Activated T-cell treated with anti-CD3 and anti-CD28 coated beads, Interleukin-2, amount 50 U/mL, for 24 hours (primary cell): ENCODE measurements around the gene PAQR7.

Experiments used
- DNase-seq: peaks from one replicate; pipeline ENCODE4 v3.0.0-alpha.2; 2020
- H3K27ac Mint-ChIP-seq: 2 replicates; pipeline ENCODE4 v1.8.0; 2020; ENCODE audit warnings: mild to moderate bottlenecking, mixed read lengths
- H3K27me3 Mint-ChIP-seq: 2 replicates; pipeline ENCODE4 v1.8.0; 2020; ENCODE audit warnings: mixed read lengths
- H3K36me3 Mint-ChIP-seq: 2 replicates; pipeline ENCODE4 v1.8.0; 2020; ENCODE audit warnings: low read depth, mixed read lengths
- H3K4me1 Mint-ChIP-seq: 2 replicates; pipeline ENCODE4 v1.8.0; 2020; ENCODE audit warnings: low read depth, mixed read lengths
- H3K4me3 Mint-ChIP-seq: 2 replicates; pipeline ENCODE4 v1.8.0; 2020; ENCODE audit warnings: mild to moderate bottlenecking, moderate library complexity, mixed read lengths
- H3K9me3 Mint-ChIP-seq: 2 replicates; pipeline ENCODE4 v1.8.0; 2020; ENCODE audit warnings: mixed read lengths

PAQR7 gene, protein sequence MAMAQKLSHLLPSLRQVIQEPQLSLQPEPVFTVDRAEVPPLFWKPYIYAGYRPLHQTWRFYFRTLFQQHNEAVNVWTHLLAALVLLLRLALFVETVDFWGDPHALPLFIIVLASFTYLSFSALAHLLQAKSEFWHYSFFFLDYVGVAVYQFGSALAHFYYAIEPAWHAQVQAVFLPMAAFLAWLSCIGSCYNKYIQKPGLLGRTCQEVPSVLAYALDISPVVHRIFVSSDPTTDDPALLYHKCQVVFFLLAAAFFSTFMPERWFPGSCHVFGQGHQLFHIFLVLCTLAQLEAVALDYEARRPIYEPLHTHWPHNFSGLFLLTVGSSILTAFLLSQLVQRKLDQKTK

DNA sequence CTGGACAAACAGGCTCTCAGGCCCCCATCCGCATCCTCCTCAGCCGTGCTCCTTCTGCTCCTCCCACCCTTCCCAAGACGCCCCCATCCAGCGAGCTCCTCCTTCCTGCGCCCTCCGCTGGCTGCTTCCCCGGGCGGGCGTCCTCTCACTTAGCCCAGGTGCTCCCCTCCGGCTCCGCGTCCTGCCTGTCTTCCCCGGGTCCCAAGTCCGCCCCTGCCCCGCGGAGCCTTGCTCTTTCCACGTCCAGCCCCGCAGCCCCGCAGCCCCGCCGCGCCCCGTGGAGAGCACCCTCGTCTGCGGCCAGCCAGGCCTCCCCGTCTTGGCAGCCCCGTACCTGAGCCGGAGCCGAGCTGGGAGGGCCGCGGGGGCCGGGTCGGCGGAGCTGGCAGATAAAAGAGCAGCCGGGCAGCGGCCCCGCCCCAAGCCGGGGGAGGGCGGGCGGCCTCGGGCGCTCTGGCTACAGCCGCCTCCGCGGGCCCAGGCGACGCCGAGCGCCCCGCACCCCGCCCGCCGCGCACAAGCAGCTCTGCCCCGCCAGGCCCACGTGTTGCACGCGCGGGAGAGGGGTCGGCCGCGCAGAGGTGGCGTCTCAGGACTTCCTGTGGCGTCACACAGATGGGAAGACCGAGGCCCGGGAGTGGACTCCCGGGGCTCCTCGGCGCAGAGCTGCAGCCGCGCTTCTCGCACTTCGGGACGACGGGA lies at the start of gene PAQR7:
Gene PAQR7, minus strand, starts transcription at position 555 of the 702 bp plus-strand sequence. CDS start 11,869 bp downstream, outside the sequence.
- Mint-ChIP-seq H3K9me3 (no peaks in the 10 kb centered on the region), H3K4me3 (peak within 1 kb of the TSS; percentile 82)
- peak; percentile 78 for DNase-seq

DNA sequence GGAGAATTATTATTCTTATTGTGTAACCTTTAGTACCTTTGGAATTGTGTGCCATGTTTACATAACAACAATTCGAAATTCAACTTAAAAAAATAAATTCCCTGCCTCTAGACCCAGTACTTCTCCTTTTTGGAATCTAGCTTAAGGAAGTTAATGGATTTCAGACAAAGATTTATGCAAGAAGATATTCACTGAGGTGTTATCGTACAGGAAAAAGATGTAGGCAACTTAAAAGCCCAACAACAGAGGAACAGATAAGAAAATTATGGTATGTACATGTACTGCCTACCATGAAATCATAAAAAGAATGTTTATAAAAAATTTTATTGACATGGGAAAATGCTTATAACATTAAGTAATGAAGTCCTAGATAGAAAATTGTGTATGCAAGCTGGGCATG lies 48.9 kb upstream of the PAQR7 start:
- Mint-ChIP-seq H3K9me3 (no peaks in the 10 kb centered on the region), H3K4me3 (no peak overlapping the region), H3K27me3 (peaks cover 23% of the 10 kb centered on the region), H3K4me1 (peaks cover 24% of the 10 kb centered on the region), H3K27ac (no peak overlapping the region), H3K36me3 (no peaks in the 10 kb centered on the region)
- no peak for DNase-seq

More for the DNA sequence above, at the start of gene PAQR7:
- Mint-ChIP-seq H3K4me1 (peaks cover 10% of the 10 kb centered on the region), H3K27ac (peak within 1 kb of the TSS; percentile 82), H3K36me3 (no peaks in the 10 kb centered on the region), H3K27me3 (peaks cover 8% of the 10 kb centered on the region)

DNA sequence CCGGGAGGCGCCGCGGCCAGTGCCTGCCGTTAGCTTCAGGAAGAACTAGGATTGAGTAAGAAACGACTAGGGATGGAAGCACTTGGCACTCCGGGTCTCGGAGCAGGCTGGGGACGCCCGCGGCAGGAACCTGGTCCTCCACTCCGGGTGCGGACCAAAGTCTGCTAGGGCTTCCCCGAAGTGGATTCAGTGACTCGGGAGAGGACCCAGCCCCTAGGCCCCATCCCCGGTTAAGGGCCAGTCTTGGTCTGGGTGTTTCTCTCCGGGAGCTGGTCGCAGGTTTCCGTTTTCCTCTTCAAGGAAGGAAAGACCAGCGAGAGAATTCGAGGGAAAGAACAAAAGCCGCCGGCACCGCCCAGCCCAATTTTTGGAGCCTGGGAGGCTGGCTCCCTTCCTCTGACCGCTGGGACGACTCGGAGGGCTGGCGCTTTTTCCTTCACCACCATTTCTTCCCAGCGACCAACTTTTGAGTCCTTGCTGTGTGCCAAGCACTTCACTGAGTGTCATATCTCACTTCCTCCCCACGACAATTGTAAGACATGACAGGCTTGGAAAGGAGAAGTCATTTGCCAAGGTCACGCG lies 47.6 kb upstream of the PAQR7 start:
- peaks cover 30% of the 10 kb centered on the region for H3K4me1 Mint-ChIP-seq
- DNase-seq = peak; percentile 69

DNA sequence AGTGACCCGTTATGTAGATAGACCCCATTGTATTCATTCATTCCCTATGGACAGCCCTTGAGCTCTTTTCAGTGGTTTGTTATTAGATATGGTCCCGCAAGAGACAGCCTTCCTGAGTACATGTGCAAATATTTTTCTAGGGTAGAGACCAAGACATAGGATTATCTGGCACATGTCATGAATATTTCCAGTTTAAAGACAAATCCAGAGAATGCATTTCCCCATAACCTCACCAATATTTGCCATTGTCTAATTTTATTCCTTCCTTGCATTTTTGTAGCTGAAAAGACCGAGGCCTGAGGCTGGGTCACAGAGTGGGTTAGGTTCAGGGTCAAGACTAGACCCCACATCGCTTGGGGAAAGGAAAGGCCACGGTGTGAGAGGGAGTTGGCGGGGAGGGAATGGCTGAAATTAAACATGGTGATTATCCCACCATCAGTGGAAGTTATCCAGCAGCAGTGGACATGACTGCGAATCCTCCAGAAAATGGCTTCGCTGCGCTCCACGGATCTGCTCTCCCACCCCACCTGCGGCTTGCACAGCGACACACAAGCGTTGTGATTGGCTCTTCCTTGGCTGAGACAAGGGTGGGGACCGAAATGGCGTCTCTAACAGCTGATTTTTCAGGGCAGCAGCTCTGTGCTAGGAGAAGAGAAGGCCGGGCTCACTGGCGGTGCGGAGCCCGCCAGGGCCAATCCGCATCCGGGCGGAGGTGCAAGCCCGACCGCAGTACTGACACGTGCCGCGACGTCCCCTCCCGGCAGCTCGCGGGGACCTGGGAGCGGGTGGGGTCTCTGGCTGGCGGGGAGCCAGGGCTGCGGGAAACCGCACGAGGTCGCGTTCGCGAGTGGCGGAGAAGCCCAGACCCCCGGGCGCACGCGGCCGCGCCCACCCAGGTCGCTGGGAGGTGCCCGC lies 46.8 kb upstream of the PAQR7 start:
- Mint-ChIP-seq H3K27ac (peak overlapping the region; percentile 61), H3K4me1 (peaks cover 35% of the 10 kb centered on the region), H3K27me3 (peaks cover 23% of the 10 kb centered on the region), H3K4me3 (peak overlapping the region; percentile 65), H3K9me3 (no peaks in the 10 kb centered on the region), H3K36me3 (no peaks in the 10 kb centered on the region)
- peak; percentile 69 for DNase-seq

More for the DNA sequence above, 47.6 kb upstream of the PAQR7 start:
- Mint-ChIP-seq H3K9me3 (no peaks in the 10 kb centered on the region), H3K27ac (peak overlapping the region; percentile 57), H3K4me3 (peak overlapping the region; percentile 65), H3K27me3 (peaks cover 23% of the 10 kb centered on the region), H3K36me3 (no peaks in the 10 kb centered on the region)

DNA sequence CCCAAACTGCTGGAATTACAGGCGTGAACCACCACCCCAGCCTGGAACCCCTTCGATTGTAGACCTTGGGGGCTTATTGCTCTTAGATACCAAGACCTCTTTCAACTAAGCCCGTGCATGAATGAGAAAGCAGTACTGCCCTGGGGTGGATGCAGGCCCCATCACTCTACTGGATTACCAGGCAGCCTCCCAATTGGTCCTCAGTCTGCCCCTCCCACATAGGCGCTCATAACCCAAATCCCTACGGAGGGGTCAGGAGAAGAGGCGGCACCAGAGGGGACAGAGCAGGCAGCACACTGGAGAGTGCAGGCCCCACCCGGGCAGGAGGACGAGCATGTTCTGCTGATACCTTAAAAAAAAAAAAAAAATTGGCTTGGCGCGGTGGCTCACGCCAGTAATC lies 43.1 kb upstream of the PAQR7 start:
- no peak overlapping the region for H3K27ac Mint-ChIP-seq
- DNase-seq = no peak
- peaks cover 27% of the 10 kb centered on the region for H3K4me1 Mint-ChIP-seq
- no peaks in the 10 kb centered on the region for H3K36me3 Mint-ChIP-seq
- H3K9me3 Mint-ChIP-seq = no peaks in the 10 kb centered on the region
- H3K4me3 Mint-ChIP-seq = no peak overlapping the region
- peaks cover 19% of the 10 kb centered on the region for H3K27me3 Mint-ChIP-seq

DNA sequence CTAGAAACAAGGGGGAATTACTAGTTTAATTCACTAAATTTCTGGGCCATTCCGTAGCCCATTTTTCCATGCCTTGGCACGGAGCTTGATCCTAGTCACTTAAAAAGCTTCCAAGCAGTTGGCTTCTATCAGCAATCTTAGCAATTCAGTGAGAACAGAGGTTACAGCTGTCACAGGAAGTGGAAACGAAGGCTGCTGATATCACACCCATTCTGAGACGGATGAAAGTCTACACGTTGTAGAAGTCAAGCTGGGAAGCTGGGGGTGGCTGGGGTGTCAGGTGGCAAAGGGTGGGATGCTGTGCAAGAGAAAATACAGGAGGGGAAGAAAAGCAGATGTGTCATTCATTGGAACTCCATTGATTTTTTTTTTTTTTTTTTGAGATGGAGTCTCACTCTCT lies 42.5 kb upstream of the PAQR7 start:
- Mint-ChIP-seq H3K4me3 (no peak overlapping the region), H3K4me1 (peaks cover 21% of the 10 kb centered on the region), H3K9me3 (no peaks in the 10 kb centered on the region), H3K27me3 (peaks cover 15% of the 10 kb centered on the region), H3K27ac (no peak overlapping the region), H3K36me3 (no peaks in the 10 kb centered on the region)
- DNase-seq = no peak

DNA sequence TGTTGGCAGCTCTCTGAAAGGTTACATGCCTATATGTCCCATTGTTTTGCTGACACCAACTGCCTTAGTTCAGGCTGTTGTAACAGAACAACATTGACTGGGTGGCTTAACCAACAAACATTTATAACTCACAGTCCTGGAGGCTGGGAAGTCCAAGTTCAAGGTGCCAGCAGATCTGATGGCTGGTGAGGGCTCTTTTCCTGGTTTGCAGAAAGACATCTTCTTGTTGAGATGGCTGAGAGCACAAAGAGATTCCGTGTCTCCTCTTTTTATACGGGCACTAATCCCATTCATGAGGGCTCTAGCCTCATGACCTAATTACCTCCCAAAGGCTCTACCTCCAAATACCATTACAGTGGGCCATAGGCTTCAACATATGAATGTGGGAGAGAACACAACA lies 41.0 kb upstream of the PAQR7 start:
- peaks cover 7% of the 10 kb centered on the region for H3K27me3 Mint-ChIP-seq
- DNase-seq = no peak
- no peaks in the 10 kb centered on the region for H3K9me3 Mint-ChIP-seq
- no peak overlapping the region for H3K27ac Mint-ChIP-seq
- H3K4me3 Mint-ChIP-seq = no peak overlapping the region
- no peaks in the 10 kb centered on the region for H3K36me3 Mint-ChIP-seq
- H3K4me1 Mint-ChIP-seq = peaks cover 11% of the 10 kb centered on the region

DNA sequence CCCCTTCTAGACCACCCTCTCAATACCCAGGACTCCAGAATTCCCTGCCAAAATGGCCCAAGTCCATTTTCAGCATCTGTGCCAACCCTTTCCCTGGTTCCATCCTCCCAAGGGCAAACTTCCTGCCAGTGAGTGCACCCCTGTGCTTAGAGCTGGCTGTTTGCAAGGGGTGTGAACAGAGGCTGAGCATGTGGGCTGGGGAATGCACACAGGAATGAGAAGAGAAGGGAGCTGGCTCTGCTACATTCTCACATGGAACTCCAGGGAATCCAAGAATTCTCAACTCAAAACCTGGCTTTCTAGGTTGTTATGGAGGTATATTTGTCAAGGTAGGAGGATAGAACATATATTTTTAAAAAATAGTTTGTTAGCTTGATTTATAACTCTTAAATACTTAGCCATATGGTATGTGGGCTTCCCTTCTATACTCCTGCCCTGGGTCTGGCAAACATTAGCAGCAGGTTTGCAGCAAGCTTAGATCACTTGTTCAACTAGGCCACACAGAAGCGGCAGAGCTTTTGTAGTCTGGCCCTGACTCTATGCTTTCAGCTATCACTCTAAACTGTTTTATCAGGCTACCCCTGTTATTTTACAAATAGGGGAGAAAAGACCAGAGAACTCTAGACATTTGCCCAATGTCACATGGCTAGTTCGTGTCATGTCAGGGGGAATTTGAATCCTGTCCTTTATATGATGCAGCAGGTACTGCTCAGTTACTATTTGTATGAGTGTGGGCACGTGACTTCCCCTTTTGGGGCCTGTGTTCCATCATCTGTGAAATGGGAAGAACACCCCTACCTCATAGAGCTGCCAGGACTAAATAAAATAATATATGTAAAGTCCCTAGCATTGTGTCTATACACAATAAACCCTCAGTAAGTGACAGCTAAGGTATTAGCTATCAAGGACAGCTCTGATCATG lies 38.8 kb upstream of the PAQR7 start:
- Mint-ChIP-seq H3K4me3 (no peak overlapping the region), H3K27me3 (no peaks in the 10 kb centered on the region)
- DNase-seq = no peak

DNA sequence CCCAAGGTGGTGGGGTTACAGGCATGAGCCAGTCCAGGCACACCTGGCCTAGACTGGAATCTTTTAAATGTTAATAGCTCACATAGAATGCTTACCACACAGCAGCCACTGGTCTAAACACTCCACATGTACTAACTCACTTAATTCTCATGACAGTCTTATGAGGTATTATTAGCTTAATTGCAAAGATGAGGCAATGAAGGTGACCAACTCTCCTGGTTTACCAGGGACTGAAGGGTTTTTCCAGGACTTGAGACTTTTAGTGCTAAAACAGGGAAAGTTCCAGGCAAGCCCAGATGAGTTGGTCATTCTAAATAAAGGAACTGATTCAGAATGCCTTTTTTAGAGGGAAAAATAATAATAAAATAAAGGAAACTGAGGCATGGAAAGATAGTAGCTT lies 37.7 kb upstream of the PAQR7 start:
- H3K36me3 Mint-ChIP-seq = no peaks in the 10 kb centered on the region
- no peak overlapping the region for H3K27ac Mint-ChIP-seq
- H3K27me3 Mint-ChIP-seq = no peaks in the 10 kb centered on the region
- H3K4me1 Mint-ChIP-seq = peaks cover 6% of the 10 kb centered on the region
- no peak overlapping the region for H3K4me3 Mint-ChIP-seq
- no peaks in the 10 kb centered on the region for H3K9me3 Mint-ChIP-seq
- DNase-seq = no peak

More for the DNA sequence above, 38.8 kb upstream of the PAQR7 start:
- Mint-ChIP-seq H3K9me3 (no peaks in the 10 kb centered on the region), H3K4me1 (peaks cover 11% of the 10 kb centered on the region), H3K36me3 (no peaks in the 10 kb centered on the region), H3K27ac (no peak overlapping the region)

DNA sequence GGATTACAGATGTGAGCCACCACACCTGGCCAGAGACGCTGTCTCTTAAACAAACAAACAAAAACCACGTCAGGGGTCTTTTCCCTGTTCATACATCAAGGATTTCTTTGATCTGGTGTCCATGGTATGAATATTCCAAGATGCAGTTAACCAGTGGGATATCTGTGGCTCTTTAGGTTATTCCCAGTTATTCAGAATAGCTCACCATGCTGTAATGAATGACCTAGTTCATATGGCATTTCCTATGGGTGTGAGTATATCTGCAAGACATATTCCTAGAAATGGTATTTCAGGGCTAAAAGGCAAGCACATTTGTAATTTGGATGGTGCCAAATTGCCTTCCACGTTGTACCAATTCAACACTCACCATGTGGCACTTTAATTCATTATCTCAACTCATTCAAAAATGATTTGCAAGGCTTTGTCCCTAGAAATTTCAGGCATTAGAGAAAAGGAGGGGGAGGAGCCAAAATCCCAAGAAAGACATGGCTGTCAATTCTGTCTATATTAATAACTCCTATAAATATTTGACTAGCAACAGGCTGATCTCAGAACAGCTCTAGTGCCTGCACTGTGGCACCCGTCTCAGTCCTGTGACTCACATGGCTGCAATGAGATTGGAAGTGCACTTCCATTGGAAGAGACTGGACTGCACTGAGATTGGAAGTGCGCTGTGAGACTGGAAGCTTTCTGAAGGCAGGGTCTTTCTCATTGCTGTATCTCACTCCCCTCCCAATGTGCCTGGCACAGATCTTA lies 36.7 kb upstream of the PAQR7 start:
- Mint-ChIP-seq H3K4me3 (no peak overlapping the region), H3K27me3 (no peaks in the 10 kb centered on the region), H3K36me3 (no peaks in the 10 kb centered on the region), H3K4me1 (no peaks in the 10 kb centered on the region), H3K27ac (no peak overlapping the region), H3K9me3 (no peaks in the 10 kb centered on the region)
- DNase-seq = no peak

DNA sequence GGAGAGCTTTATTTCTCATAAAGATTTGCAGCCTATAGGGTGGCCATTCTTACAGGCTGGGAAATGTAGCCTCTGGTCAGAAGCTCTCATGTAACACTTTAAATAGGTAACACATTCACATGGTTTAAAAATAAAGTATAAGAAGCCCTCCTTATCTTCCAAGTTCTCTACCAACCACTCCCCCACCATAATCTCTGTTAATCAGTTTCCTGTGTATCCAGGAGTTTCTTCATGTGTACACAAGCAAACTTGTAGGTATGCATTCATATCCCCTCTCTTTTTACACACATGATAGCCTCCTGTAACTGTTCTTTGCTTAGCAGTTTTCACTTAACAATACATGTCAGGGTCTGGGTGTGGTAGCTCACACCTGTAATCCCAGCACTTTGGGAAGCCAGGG lies 35.7 kb upstream of the PAQR7 start:
- Mint-ChIP-seq H3K27ac (no peak overlapping the region), H3K36me3 (no peaks in the 10 kb centered on the region), H3K9me3 (no peaks in the 10 kb centered on the region), H3K27me3 (no peaks in the 10 kb centered on the region), H3K4me1 (peaks cover 5% of the 10 kb centered on the region), H3K4me3 (no peak overlapping the region)
- no peak for DNase-seq

DNA sequence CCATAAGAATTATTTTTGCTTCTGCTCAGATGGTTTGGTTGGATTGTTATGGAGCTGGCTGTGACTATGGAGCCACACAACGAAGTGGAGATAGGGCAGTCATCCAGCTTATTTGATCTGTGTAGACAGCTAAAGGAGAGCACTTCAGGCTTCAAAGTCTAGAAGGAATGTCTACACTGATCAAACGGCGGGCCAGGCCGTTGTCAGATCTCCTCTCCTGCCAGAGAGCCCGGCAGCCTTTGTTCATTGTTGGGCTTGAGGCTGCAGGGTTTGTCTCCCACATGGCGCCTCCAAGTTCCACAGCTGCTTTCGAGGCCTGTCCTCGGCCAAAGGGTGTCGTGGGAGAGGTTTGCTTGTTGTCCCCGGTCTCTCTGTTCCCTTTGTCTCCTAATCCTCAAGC lies 33.5 kb upstream of the PAQR7 start:
- Mint-ChIP-seq H3K4me1 (peaks cover 17% of the 10 kb centered on the region), H3K4me3 (no peak overlapping the region), H3K9me3 (no peaks in the 10 kb centered on the region), H3K27ac (no peak overlapping the region), H3K36me3 (peaks cover 13% of the 10 kb centered on the region), H3K27me3 (no peaks in the 10 kb centered on the region)
- DNase-seq = no peak

DNA sequence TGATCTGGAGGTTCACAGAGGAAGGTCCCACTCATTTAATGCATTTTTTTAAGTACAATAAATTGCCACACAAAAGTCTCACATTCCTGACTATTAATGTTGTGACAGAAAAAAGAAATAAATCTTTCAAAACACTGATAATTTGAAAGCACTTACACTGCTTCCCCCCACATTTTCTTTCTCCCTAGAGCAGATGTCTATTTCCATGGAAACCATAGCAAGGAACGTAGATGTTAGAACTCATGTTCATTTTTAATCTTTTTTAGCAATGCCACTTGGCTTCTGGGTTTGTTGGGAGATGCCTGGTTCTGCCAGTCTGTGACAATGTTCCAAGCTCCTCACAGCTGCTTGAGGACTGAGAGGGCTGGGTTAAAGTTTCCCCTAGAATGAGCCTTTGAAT lies 32.7 kb upstream of the PAQR7 start:
- Mint-ChIP-seq H3K4me1 (peaks cover 21% of the 10 kb centered on the region), H3K27me3 (no peaks in the 10 kb centered on the region), H3K27ac (no peak overlapping the region), H3K9me3 (no peaks in the 10 kb centered on the region), H3K36me3 (peaks cover 22% of the 10 kb centered on the region), H3K4me3 (no peak overlapping the region)
- DNase-seq = no peak
